Measurements from ENCODE around the gene MST1.

DNA sequence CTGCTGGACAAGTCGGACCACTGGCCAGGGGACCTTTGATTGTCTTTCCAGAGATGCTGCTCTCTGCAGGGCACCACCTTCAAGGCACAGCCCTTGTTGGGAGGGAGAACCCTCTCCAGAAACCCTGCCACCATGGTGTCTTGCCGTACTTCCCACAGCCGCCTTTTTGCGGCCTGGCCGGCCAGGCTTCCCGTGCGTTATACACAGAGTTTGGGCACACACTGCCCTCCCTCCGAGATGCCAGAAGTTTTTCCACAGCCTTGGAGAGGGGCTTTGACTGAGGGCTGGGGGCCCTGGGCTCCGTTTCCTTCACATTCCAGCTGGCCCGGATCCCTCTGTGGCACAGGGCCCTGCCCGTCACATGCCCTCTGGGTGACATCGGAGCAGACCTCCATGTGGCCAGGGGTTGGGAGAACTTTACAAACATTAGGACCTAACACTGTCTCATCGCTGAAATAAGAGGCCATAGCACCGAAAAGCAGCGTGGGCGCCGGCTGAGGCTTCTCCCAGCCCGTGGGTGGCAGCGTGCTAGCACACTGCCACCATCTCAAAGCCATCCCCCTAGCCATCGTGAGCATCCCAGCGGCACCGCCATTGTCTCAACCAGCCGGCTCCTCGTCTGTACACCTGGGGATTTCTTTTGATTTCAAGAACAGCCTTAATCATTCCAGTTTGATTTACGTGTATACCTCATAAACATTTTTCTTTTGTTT is 21.4 kb downstream of the MST1 start:
- TF ChIP-seq CEBPB (IDR thresholded peaks at IDR 0.05; ENCODE audit: low read depth, low read length) (no peak), SRF (IDR thresholded peaks at IDR 0.05; ENCODE audit: low read depth, low read length) (no peak), TAF1 (IDR thresholded peaks at IDR 0.05; ENCODE audit: low read depth, low read length) (no peak), SP1 (IDR thresholded peaks at IDR 0.05; ENCODE audit: low read depth, low read length) (no peak), CREB1 (IDR thresholded peaks at IDR 0.05) (no peak), POLR2A (IDR thresholded peaks at IDR 0.05; ENCODE audit: control extremely low read depth in 1 of 2, low read depth in 2 of 2, low read length in 2 of 2) (no peak), HDAC2 (IDR thresholded peaks at IDR 0.05; ENCODE audit: borderline replicate concordance in 1 of 2, low read depth in 2 of 2, low read length in 2 of 2) (no peak), CBX5 (IDR thresholded peaks at IDR 0.05; ENCODE audit: low read depth, low read length) (no peak)
- TF ChIP-seq, protein P1, sequence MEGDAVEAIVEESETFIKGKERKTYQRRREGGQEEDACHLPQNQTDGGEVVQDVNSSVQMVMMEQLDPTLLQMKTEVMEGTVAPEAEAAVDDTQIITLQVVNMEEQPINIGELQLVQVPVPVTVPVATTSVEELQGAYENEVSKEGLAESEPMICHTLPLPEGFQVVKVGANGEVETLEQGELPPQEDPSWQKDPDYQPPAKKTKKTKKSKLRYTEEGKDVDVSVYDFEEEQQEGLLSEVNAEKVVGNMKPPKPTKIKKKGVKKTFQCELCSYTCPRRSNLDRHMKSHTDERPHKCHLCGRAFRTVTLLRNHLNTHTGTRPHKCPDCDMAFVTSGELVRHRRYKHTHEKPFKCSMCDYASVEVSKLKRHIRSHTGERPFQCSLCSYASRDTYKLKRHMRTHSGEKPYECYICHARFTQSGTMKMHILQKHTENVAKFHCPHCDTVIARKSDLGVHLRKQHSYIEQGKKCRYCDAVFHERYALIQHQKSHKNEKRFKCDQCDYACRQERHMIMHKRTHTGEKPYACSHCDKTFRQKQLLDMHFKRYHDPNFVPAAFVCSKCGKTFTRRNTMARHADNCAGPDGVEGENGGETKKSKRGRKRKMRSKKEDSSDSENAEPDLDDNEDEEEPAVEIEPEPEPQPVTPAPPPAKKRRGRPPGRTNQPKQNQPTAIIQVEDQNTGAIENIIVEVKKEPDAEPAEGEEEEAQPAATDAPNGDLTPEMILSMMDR (IDR thresholded peaks at IDR 0.05; ENCODE audit: control extremely low read depth in 1 of 3, insufficient read depth in 1 of 3, low read depth in 1 of 3, low read length in 3 of 3) = no peak
- TF ChIP-seq, protein P2, sequence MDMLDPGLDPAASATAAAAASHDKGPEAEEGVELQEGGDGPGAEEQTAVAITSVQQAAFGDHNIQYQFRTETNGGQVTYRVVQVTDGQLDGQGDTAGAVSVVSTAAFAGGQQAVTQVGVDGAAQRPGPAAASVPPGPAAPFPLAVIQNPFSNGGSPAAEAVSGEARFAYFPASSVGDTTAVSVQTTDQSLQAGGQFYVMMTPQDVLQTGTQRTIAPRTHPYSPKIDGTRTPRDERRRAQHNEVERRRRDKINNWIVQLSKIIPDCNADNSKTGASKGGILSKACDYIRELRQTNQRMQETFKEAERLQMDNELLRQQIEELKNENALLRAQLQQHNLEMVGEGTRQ (IDR thresholded peaks at IDR 0.05; ENCODE audit: low read length) = no peak
- TF ChIP-seq, protein P3, sequence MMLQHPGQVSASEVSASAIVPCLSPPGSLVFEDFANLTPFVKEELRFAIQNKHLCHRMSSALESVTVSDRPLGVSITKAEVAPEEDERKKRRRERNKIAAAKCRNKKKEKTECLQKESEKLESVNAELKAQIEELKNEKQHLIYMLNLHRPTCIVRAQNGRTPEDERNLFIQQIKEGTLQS (IDR thresholded peaks at IDR 0.05; ENCODE audit: insufficient read depth, low read depth, low read length) = no peak
